K562 (cell line): ENCODE data around the gene CTH. TPM values are rescaled to one million over a fixed set of nuclear protein-coding genes. Genes with fewer than 3 reads are reported as not detected.

Experiments
- ATAC-seq: fragments of 200-7000 bp; cut with Tn5 transposase; 3 replicates; pipeline ENCODE4 v1.9.1; 2020; ENCODE audit warnings: moderate library complexity
- BruUV-seq: library from RNA; stranded (reverse); fragments of 400-500 nt; replicated peaks from 2 replicates; lab custom pipeline; 2021; lab: Mats Ljungman, UMichigan
- CTCF ChIA-PET: fragments of 300-600 bp; formaldehyde crosslinking; extraction: SDS; loops from one replicate; lab custom pipeline; 2021; ENCODE audit warnings: low intra/inter-chr PET ratio; lab: Yijun Ruan, JAX
- POLR2A ChIA-PET: fragments of 300-600, 350-650 bp; sonication (Branson Sonifier 250); formaldehyde crosslinking; extraction: SDS; loops from one replicate; lab custom pipeline; 2021; ENCODE audit warnings: antibody characterized with exemption, inconsistent platforms; lab: Yijun Ruan, JAX
- DNase-seq, 4 experiments: peaks; one replicate each; pipeline versions ENCODE4 v3.0.0 to v3.0.0-alpha.2; 2011 to 2018; ENCODE audit warnings: low spot score in 3 of 4, mixed read lengths in 3 of 4; ENCODE audit errors: extremely low read depth in 1 of 4
- FAIRE-seq: peaks from 2 replicates; lab custom pipeline; 2011; peaks lifted over from hg19 to GRCh38; lab: Jason Lieb, UNC
- H2AFZ ChIP-seq: 2 replicates; pipeline ENCODE4 v1.6.0; 2011; ENCODE audit warnings: low read depth, low read length, control low read depth, inconsistent platforms
- H3K27ac ChIP-seq: fragments of 200-600 bp; 3 replicates; pipeline ENCODE4 v1.8.0; 2011; ENCODE audit warnings: low read depth, mild to moderate bottlenecking, control low read depth, inconsistent platforms, low read length, moderate library complexity, mixed read lengths; ENCODE audit errors: extremely low read depth
- H3K27me3 ChIP-seq, 2 experiments: fragments of 300-600 bp in 1 of 2; 2 replicates in 1 of 2; 3 replicates in 1 of 2; pipeline versions ENCODE4 v1.6.0 to v1.8.0; 2011; ENCODE audit warnings: inconsistent platforms in 2 of 2, low read length in 2 of 2, mild to moderate bottlenecking in 1 of 2, mixed read lengths in 1 of 2, moderate library complexity in 1 of 2; ENCODE audit not compliant: control insufficient read depth in 2 of 2, insufficient read depth in 2 of 2
- H3K36me3 ChIP-seq: fragments of 300-600 bp; 3 replicates; pipeline ENCODE4 v1.8.0; 2011; ENCODE audit warnings: mild to moderate bottlenecking, low read length, inconsistent platforms; ENCODE audit not compliant: control insufficient read depth, insufficient read depth
- H3K4me1 ChIP-seq, 2 experiments: fragments of 200-600 bp in 1 of 2; replicated peaks in 1 of 2; 2 replicates in 1 of 2; 3 replicates in 1 of 2; pipeline versions ENCODE4 v1.5.1 to v1.8.0; 2011; ENCODE audit warnings: inconsistent platforms in 2 of 2, low read length in 2 of 2, mild to moderate bottlenecking in 1 of 2, mixed read lengths in 1 of 2, moderate library complexity in 1 of 2; ENCODE audit not compliant: control insufficient read depth in 2 of 2, insufficient read depth in 2 of 2
- H3K4me2 ChIP-seq: 2 replicates; pipeline ENCODE4 v1.6.1; 2011; ENCODE audit warnings: low read length, control low read depth, inconsistent platforms, mixed read lengths; ENCODE audit not compliant: insufficient read depth
- H3K4me3 ChIP-seq: fragments of 200-600 bp; sonication (generic), shearing (Covaris generic); 2 replicates; pipeline ENCODE4 v1.5.1; 2016; ENCODE audit warnings: control low read depth, inconsistent platforms
- H3K79me2 ChIP-seq: fragments of 200-600 bp; 3 replicates; pipeline ENCODE4 v1.8.0; 2011; ENCODE audit warnings: low read length, inconsistent platforms; ENCODE audit not compliant: control insufficient read depth, insufficient read depth
- H3K9ac ChIP-seq, 2 experiments: 2 replicates each; pipeline versions ENCODE4 v1.6.0 to v1.6.1; 2011; ENCODE audit warnings: low read depth in 2 of 2, low read length in 2 of 2, control low read depth in 1 of 2, inconsistent platforms in 1 of 2, mild to moderate bottlenecking in 1 of 2, mixed read lengths in 1 of 2; ENCODE audit not compliant: insufficient read depth in 1 of 2
- H3K9me1 ChIP-seq: one replicate; pipeline ENCODE4 v1.6.0; 2011; ENCODE audit warnings: inconsistent platforms, mild to moderate bottlenecking, low read length, moderate library complexity; ENCODE audit not compliant: control insufficient read depth, insufficient read depth
- H3K9me3 ChIP-seq: replicated peaks from 2 replicates; pipeline ENCODE4 v1.5.1; 2011; ENCODE audit warnings: low read depth, low read length, inconsistent platforms; ENCODE audit not compliant: control insufficient read depth, insufficient read depth
- H4K20me1 ChIP-seq: replicated peaks from 2 replicates; pipeline ENCODE4 v1.6.1; 2011; ENCODE audit warnings: low read length, inconsistent platforms, mixed read lengths; ENCODE audit not compliant: control insufficient read depth, insufficient read depth
- ARID2 ChIP-seq: fragments of 450-650 bp; IDR thresholded peaks from 2 replicates; pipeline ENCODE4 v1.6.1; 2017; ENCODE audit warnings: antibody characterized with exemption, mild to moderate bottlenecking
- HDAC3 ChIP-seq: fragments of 450-650 bp; IDR thresholded peaks from 2 replicates; pipeline ENCODE4 v1.6.1; 2018; ENCODE audit warnings: borderline replicate concordance, mild to moderate bottlenecking, moderate library complexity; ENCODE audit not compliant: partially characterized antibody
- KLF1 ChIP-seq: fragments of 450-650 bp; IDR thresholded peaks from 2 replicates; pipeline ENCODE4 v1.6.1; 2016; ENCODE audit warnings: missing genetic modification characterization, missing compliant biosample characterization
- MBD1 ChIP-seq: fragments of 250-450 bp; sonication (Bioruptor Pico); IDR thresholded peaks from 2 replicates; pipeline ENCODE4 v1.8.0; 2022; ENCODE audit warnings: inconsistent platforms
- MYNN ChIP-seq, 2 experiments: sonication (generic); formaldehyde crosslinking in 1 of 2; IDR thresholded peaks; 2 replicates each; pipeline versions ENCODE4 v1.5.0 to v1.6.1; 2016 to 2020; ENCODE audit warnings: antibody characterized with exemption in 1 of 2, missing genetic modification reagents in 1 of 2
- NR2F6 ChIP-seq: fragments of 450-650 bp; formaldehyde crosslinking; IDR thresholded peaks from 2 replicates; pipeline ENCODE4 v1.4.0; 2020; ENCODE audit warnings: mild to moderate bottlenecking
- PCBP1 ChIP-seq: fragments of 200-400 bp; formaldehyde crosslinking; IDR thresholded peaks from 2 replicates; pipeline ENCODE4 v1.6.1; 2018; ENCODE audit warnings: mild to moderate bottlenecking, low read depth, low read length; ENCODE audit not compliant: poor library complexity, severe bottlenecking
- POU5F1 ChIP-seq: fragments of 150-350 bp; IDR thresholded peaks from 2 replicates; pipeline ENCODE4 v1.6.1; 2014; ENCODE audit warnings: borderline replicate concordance, low read length, low read depth, mild to moderate bottlenecking; ENCODE audit not compliant: partially characterized antibody
- PTRF ChIP-seq: fragments of 450-650 bp; IDR thresholded peaks from 2 replicates; pipeline ENCODE4 v1.6.1; 2016; ENCODE audit warnings: mild to moderate bottlenecking, missing genetic modification characterization, missing compliant biosample characterization
- RCOR1 ChIP-seq, 2 experiments: IDR thresholded peaks; 2 replicates each; pipeline ENCODE4 v1.6.1; 2012; ENCODE audit warnings: low read depth in 2 of 2, low read length in 2 of 2, borderline replicate concordance in 1 of 2, improper control_type of control experiment in 1 of 2
- SMARCC2 ChIP-seq: fragments of 450-650 bp; IDR thresholded peaks from 2 replicates; pipeline ENCODE4 v1.6.1; 2017; ENCODE audit warnings: antibody characterized with exemption, moderate library complexity, mild to moderate bottlenecking, low read depth
- SPI1 ChIP-seq: IDR thresholded peaks from 2 replicates; pipeline ENCODE4 v1.6.1; 2011; ENCODE audit warnings: low read depth, low read length, control low read depth, borderline replicate concordance
- TAF9B ChIP-seq: fragments of 450-650 bp; IDR thresholded peaks from 2 replicates; pipeline ENCODE4 v1.6.1; 2018; ENCODE audit warnings: mild to moderate bottlenecking; ENCODE audit not compliant: partially characterized antibody
- ZBTB1 ChIP-seq: sonication (generic); formaldehyde crosslinking; IDR thresholded peaks from 2 replicates; pipeline ENCODE4 v1.8.1; 2023; ENCODE audit warnings: missing genetic modification reagents, low read depth, mild to moderate bottlenecking, borderline replicate concordance
- ZKSCAN3 ChIP-seq: fragments of 250-450 bp; sonication (Bioruptor Pico); IDR thresholded peaks from 2 replicates; pipeline ENCODE4 v1.4.0; 2020
- ZNF253 ChIP-seq: fragments of 250-450 bp; sonication (Bioruptor Pico); conservative IDR thresholded peaks from 2 replicates; pipeline ENCODE4 v1.6.1; 2021; ENCODE audit warnings: mild to moderate bottlenecking
- WGBS: fragments of 100-300 bp; shearing (Covaris generic); methylation state at CpG from one replicate; pipeline ENCODE4 v1.1.6; 2016; ENCODE audit warnings: low coverage, mixed read lengths; ENCODE audit not compliant: insufficient coverage; ENCODE audit errors: missing lambda C conversion rate; 5-methylcytosine and 5-hydroxymethylcytosine counted together
- in situ Hi-C: fragments of 300-500 bp; cut with MboI; formaldehyde crosslinking; loops from 4 replicates; pipeline ENCODE4 v1.15.0; 2018; ENCODE audit warnings: inconsistent platforms, mixed read lengths
- intact Hi-C: fragments of 100-400 bp; cut with micrococcal nuclease; formaldehyde crosslinking; loops from 2 replicates; pipeline ENCODE4 v1.14.2; 2022
- polyA plus RNA-seq, 8 experiments: library from polyadenylated mRNA; depleted of rRNA in 4 of 8; stranded (reverse) in 5 of 8; unstranded in 3 of 8; fragments of >200 nt; fragmentation: Nextera tagmentation in 2 of 8; fragmentation: Illumina TruSeq in 1 of 8; extraction: Ambion mirVana in 2 of 8; extraction: Trizol in 1 of 8; gene quantifications; 2 replicates each; pipeline versions ENCODE4 v1.2.1 to v1.2.3, GENCODE V29; 2011 to 2014; ENCODE audit warnings: inconsistent platforms in 1 of 8, missing spikeins in 1 of 8
- total RNA-seq, 7 experiments: library from RNA; depleted of rRNA in 6 of 7; stranded (reverse); fragments of >200 nt in 6 of 7; fragmentation: Illumina TruSeq in 2 of 7; extraction: Trizol in 2 of 7; gene quantifications; 2 replicates each; pipeline versions ENCODE4 v1.2.1 to v1.2.3, GENCODE V29; 2011 to 2021; ENCODE audit warnings: low replicate concordance in 1 of 7

CTH gene
- total and polyA plus RNA-seq, 9 of the 15 experiments (the other 6 are each of a cell fraction or from before 2014, with no cell fraction given): 8.0 to 54.4 (median 30.9) TPM

GRCh38 chr1:70449049-70449448 is 38.0 kb downstream of the CTH start:
- H2AFZ ChIP-seq: no peak overlapping the region
- ChIA-PET POLR2A (interaction anchor here (2.4 to 3.5 kb wide), 2 partner anchors 10 kb away, joined by 9 to 17 read pairs; no protein-coding TSS in a partner anchor), CTCF (interaction anchor here (0.7 kb wide), 1 partner anchor 28 kb away, joined by 3 read pairs; no protein-coding TSS in a partner anchor)
- H3K4me1 ChIP-seq: peaks cover 0 to 4% of the 10 kb centered on the region in 2 experiments; a peak in 1 of 5 replicates
- no TSS peak for BruUV-seq
- H4K20me1 ChIP-seq: no peaks in the 10 kb centered on the region
- H3K27me3 ChIP-seq: no peaks in the 10 kb centered on the region
- intact Hi-C loops: no loop called here
- ATAC-seq (peak; percentile 21; the same call in 1 of the 3 replicates), DNase-seq (peak in 1 of 4 experiments; percentile 6), FAIRE-seq (peak; percentile 66)
- H3K79me2 ChIP-seq: no peaks in the 10 kb centered on the region
- no peak overlapping the region for H3K4me2 ChIP-seq
- H3K9ac ChIP-seq: no peak overlapping the region
- no peaks in the 10 kb centered on the region for H3K9me3 ChIP-seq
- no peak overlapping the region for H3K4me3 ChIP-seq
- no peak overlapping the region for H3K27ac ChIP-seq
- in situ Hi-C loops: no loop called here
- no peaks in the 10 kb centered on the region for H3K36me3 ChIP-seq
- no peaks in the 10 kb centered on the region for H3K9me1 ChIP-seq
- WGBS: 43% methylated on average over 8 of the region's 8 CpGs
- TF ChIP-seq NR2F6 (CRISPR knock-in tag) (no peak), PTRF (tag) (no peak), POU5F1 (no peak), MBD1 (CRISPR knock-in tag) (no peak), SMARCC2 (no peak), ZBTB1 (CRISPR knock-in tag) (no peak), TAF9B (no peak), KLF1 (tag) (no peak), HDAC3 (no peak), ZKSCAN3 (CRISPR knock-in tag) (no peak), ARID2 (no peak), PCBP1 (no peak), ZNF253 (CRISPR knock-in tag) (no peak), MYNN (IDR thresholded peaks at IDR 0.05) (no peak), MYNN (CRISPR knock-in tag; IDR thresholded peaks at IDR 0.05) (no peak), RCOR1 (IDR thresholded peaks at IDR 0.05; ENCODE audit: borderline replicate concordance in 1 of 2, low read depth in 2 of 2, low read length in 2 of 2) (0 out of 4 replicates have a peak, but pooled peaks of 1 of the 2 experiments have one; percentile 6), SPI1 (no peak)
